Activated naive CD8-positive, alpha-beta T cell treated with anti-CD3 and anti-CD28 coated beads for 36 hours (primary cell): ENCODE results near the gene PXDN. TPM values are rescaled to one million over a fixed set of nuclear protein-coding genes. Genes with fewer than 3 reads are reported as not detected.

ENCODE experiments used
- DNase-seq: peaks from one replicate; pipeline ENCODE4 v3.0.0; 2021
- H3K27ac Mint-ChIP-seq: one replicate; pipeline ENCODE4 v1.8.0; 2022; ENCODE audit warnings: mild to moderate bottlenecking, moderate library complexity, mixed read lengths
- H3K27me3 Mint-ChIP-seq: one replicate; pipeline ENCODE4 v1.8.0; 2022; ENCODE audit warnings: mild to moderate bottlenecking, mixed read lengths
- H3K36me3 Mint-ChIP-seq: one replicate; pipeline ENCODE4 v1.8.0; 2021; ENCODE audit warnings: mild to moderate bottlenecking, mixed read lengths
- H3K4me1 Mint-ChIP-seq: one replicate; pipeline ENCODE4 v1.8.0; 2021; ENCODE audit warnings: mixed read lengths
- H3K4me3 Mint-ChIP-seq: one replicate; pipeline ENCODE4 v1.8.0; 2022; ENCODE audit warnings: mild to moderate bottlenecking, moderate library complexity, mixed read lengths
- H3K9me3 Mint-ChIP-seq: one replicate; pipeline ENCODE4 v1.8.0; 2022; ENCODE audit warnings: mixed read lengths
- total RNA-seq, 2 experiments: library from RNA; stranded (reverse); gene quantifications; one replicate each; pipeline ENCODE4 v1.2.3, GENCODE V29; 2021

Gene PXDN
- total RNA-seq, 2 experiments from 2014 or later = 1.8 to 2.1 TPM

- Mint-ChIP-seq H3K4me1 (no peaks in the 10 kb centered on the region), H3K27ac (no peak overlapping the region), H3K36me3 (no peaks in the 10 kb centered on the region), H3K4me3 (no peak overlapping the region), H3K27me3 (no peaks in the 10 kb centered on the region), H3K9me3 (no peaks in the 10 kb centered on the region)
- no peak for DNase-seq
Measured at GRCh38 chr2:1675633-1676032, 68.7 kb downstream of the PXDN start.

GRCh38 chr2:1674766-1675397 lies 69.4 kb downstream of the PXDN start:
- Mint-ChIP-seq H3K4me1 (no peaks in the 10 kb centered on the region), H3K4me3 (no peak overlapping the region), H3K9me3 (no peaks in the 10 kb centered on the region), H3K27ac (no peak overlapping the region), H3K36me3 (no peaks in the 10 kb centered on the region), H3K27me3 (no peaks in the 10 kb centered on the region)
- no peak for DNase-seq

- DNase-seq = no peak
- Mint-ChIP-seq H3K27ac (no peak overlapping the region), H3K4me1 (no peaks in the 10 kb centered on the region), H3K9me3 (no peaks in the 10 kb centered on the region), H3K4me3 (no peak overlapping the region), H3K36me3 (no peaks in the 10 kb centered on the region), H3K27me3 (no peaks in the 10 kb centered on the region)
Measured at GRCh38 chr2:1674276-1674675, 70.0 kb downstream of the PXDN start.

- no peak for DNase-seq
- Mint-ChIP-seq H3K4me3 (no peak overlapping the region), H3K4me1 (no peaks in the 10 kb centered on the region), H3K27ac (no peak overlapping the region), H3K36me3 (no peaks in the 10 kb centered on the region), H3K9me3 (no peaks in the 10 kb centered on the region), H3K27me3 (no peaks in the 10 kb centered on the region)
Measured at GRCh38 chr2:1673160-1673944, 71.0 kb downstream of the PXDN start.

GRCh38 chr2:1672738-1673137 lies 71.6 kb downstream of the PXDN start:
- no peaks in the 10 kb centered on the region for H3K36me3 Mint-ChIP-seq
- DNase-seq = no peak
- H3K27ac Mint-ChIP-seq = no peak overlapping the region
- H3K9me3 Mint-ChIP-seq = no peaks in the 10 kb centered on the region
- H3K4me3 Mint-ChIP-seq = no peak overlapping the region
- no peaks in the 10 kb centered on the region for H3K27me3 Mint-ChIP-seq
- no peaks in the 10 kb centered on the region for H3K4me1 Mint-ChIP-seq

- Mint-ChIP-seq H3K27ac (no peak overlapping the region), H3K4me1 (no peaks in the 10 kb centered on the region), H3K9me3 (no peaks in the 10 kb centered on the region), H3K27me3 (no peaks in the 10 kb centered on the region), H3K4me3 (no peak overlapping the region), H3K36me3 (no peaks in the 10 kb centered on the region)
- DNase-seq = no peak
Measured at GRCh38 chr2:1671916-1672315, 72.4 kb downstream of the PXDN start.

GRCh38 chr2:1670636-1671035 lies 73.7 kb downstream of the PXDN start:
- Mint-ChIP-seq H3K9me3 (no peaks in the 10 kb centered on the region), H3K4me1 (no peaks in the 10 kb centered on the region), H3K4me3 (no peak overlapping the region), H3K27ac (no peak overlapping the region), H3K27me3 (no peaks in the 10 kb centered on the region), H3K36me3 (no peaks in the 10 kb centered on the region)
- DNase-seq = no peak

GRCh38 chr2:1665761-1666505 lies 78.4 kb downstream of the PXDN start:
- H3K4me3 Mint-ChIP-seq = no peak overlapping the region
- no peaks in the 10 kb centered on the region for H3K9me3 Mint-ChIP-seq
- no peak for DNase-seq
- H3K36me3 Mint-ChIP-seq = no peaks in the 10 kb centered on the region
- H3K27ac Mint-ChIP-seq = peak overlapping the region; percentile 17
- H3K27me3 Mint-ChIP-seq = peaks cover 3% of the 10 kb centered on the region
- no peaks in the 10 kb centered on the region for H3K4me1 Mint-ChIP-seq

GRCh38 chr2:1664698-1665097 lies 79.6 kb downstream of the PXDN start:
- Mint-ChIP-seq H3K36me3 (no peaks in the 10 kb centered on the region), H3K4me1 (no peaks in the 10 kb centered on the region), H3K4me3 (no peak overlapping the region), H3K27me3 (peaks cover 3% of the 10 kb centered on the region), H3K27ac (no peak overlapping the region), H3K9me3 (no peaks in the 10 kb centered on the region)
- DNase-seq = no peak

GRCh38 chr2:1664076-1664605 lies 80.2 kb downstream of the PXDN start:
- Mint-ChIP-seq H3K9me3 (no peaks in the 10 kb centered on the region), H3K4me3 (no peak overlapping the region), H3K4me1 (no peaks in the 10 kb centered on the region), H3K36me3 (no peaks in the 10 kb centered on the region), H3K27me3 (peaks cover 3% of the 10 kb centered on the region), H3K27ac (no peak overlapping the region)
- no peak for DNase-seq

- peaks cover 3% of the 10 kb centered on the region for H3K27me3 Mint-ChIP-seq
- H3K4me1 Mint-ChIP-seq = no peaks in the 10 kb centered on the region
- no peaks in the 10 kb centered on the region for H3K36me3 Mint-ChIP-seq
- no peak for DNase-seq
- no peak overlapping the region for H3K27ac Mint-ChIP-seq
- H3K9me3 Mint-ChIP-seq = no peaks in the 10 kb centered on the region
- H3K4me3 Mint-ChIP-seq = no peak overlapping the region
Measured at GRCh38 chr2:1663621-1664020, 80.7 kb downstream of the PXDN start.

GRCh38 chr2:1662606-1663180 lies 81.6 kb downstream of the PXDN start:
- H3K4me3 Mint-ChIP-seq = no peak overlapping the region
- H3K9me3 Mint-ChIP-seq = no peaks in the 10 kb centered on the region

GRCh38 chr2:1661891-1662605 lies 82.3 kb downstream of the PXDN start:
- peaks cover 3% of the 10 kb centered on the region for H3K27me3 Mint-ChIP-seq
- no peak overlapping the region for H3K27ac Mint-ChIP-seq
- no peaks in the 10 kb centered on the region for H3K4me1 Mint-ChIP-seq
- no peak overlapping the region for H3K4me3 Mint-ChIP-seq
- no peak for DNase-seq
- no peaks in the 10 kb centered on the region for H3K36me3 Mint-ChIP-seq
- H3K9me3 Mint-ChIP-seq = no peaks in the 10 kb centered on the region

More at GRCh38 chr2:1662606-1663180, 81.6 kb downstream of the PXDN start:
- H3K36me3 Mint-ChIP-seq = no peaks in the 10 kb centered on the region
- H3K4me1 Mint-ChIP-seq = no peaks in the 10 kb centered on the region
- no peak for DNase-seq
- no peak overlapping the region for H3K27ac Mint-ChIP-seq
- H3K27me3 Mint-ChIP-seq = peaks cover 3% of the 10 kb centered on the region
